Putamen (tissue), 1 donor: ENCODE results near the gene MAP3K8.

ENCODE experiments used
- DNase-seq: peaks from one replicate; pipeline ENCODE4 v3.0.0-alpha.2; 2016; ENCODE audit warnings: low spot score

The MAP3K8 gene

DNA sequence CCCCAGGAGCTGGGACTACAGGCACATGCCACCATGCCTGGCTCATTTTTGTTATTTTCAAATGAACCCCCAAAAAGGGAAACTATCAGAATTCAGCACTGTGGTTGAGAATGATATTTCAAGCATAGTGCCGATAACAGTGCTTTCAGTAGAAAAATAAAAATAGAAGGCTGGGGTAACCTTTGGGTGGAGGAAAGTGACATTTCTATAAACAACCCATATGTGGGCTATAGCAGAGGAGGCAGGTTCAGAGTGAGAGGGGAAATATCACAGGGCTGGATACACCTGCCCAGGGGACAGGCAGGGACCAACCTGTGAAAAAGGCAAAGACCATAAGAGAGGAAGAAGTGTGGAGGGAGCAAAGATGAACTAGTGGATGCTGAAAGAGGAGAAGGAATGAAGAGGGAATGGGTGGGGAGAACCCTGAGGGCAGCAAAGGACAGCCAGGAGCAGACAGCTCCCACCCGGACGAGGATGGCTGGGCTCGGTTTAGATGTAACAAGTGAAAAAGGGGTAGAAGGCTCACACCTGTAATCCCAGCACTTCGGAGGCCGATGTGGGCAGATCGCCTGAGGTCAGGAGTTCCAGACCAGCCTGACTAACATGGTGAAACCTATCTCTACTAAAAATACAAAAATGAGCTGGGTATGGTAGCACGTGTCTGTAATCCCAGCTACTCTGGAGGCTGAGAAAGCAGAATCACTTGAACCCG is 56.5 kb downstream of the MAP3K8 start:
- no peak for DNase-seq

DNA sequence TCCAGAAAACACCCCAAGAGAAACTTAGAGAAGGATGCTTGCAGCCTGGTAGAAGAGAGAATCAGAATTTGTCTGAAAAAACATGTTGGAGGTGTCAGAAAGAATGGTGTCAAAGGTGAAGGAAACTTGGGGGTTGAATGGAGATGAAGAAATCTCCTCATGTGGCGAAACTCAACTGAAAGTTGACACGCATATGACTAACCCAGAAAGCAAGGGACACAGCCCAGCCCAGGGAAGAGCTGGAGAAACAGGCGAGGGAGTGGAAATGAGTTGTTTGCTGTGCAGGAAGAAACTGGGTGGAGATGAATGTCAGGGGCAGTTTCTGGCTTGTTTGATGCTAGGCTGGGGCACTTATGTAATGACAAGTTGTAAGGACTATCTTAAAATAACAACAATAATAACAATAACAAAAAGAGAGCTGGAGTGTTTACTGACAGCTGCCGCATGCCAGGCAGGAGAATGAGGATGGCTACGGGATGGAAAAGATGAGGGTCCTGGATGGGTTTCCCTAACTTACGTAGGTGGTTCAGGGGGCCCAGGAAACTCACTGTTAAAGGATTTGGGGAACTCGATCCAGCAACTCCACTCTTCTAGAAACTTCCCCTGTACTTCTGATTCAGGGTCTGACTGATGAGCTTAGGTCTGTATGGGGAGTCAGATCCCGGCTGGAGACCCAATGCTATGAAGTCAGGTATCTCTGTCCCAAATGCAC is 57.4 kb downstream of the MAP3K8 start:
- no peak for DNase-seq

DNA sequence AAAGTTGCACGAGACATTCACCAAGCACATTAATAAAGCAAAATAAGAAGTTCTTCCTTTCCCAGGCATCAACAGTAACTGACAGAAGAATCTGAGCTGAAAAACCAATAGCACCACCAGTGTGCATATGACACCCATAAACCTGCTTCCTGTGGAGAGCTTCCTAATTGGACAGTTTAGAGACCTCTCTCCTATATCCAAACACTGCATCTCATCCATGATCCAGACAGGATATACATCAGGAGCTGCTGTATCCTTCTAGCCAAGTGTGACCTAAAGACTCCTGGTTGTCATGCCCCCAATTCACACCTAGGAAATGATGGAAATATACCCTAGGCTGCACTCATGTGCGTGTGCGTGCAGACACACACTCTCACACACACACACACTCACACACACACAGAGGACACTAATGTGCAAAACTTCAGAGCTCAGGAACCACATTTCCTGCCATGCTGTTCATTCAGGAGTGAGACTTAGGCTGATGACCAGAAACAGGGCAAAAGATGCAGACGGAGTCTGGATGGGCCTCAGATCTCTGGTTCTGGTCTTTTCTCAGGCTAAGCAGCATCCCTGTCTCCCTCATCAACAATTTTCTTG is 58.0 kb downstream of the MAP3K8 start:
- DNase-seq, result no peak

DNA sequence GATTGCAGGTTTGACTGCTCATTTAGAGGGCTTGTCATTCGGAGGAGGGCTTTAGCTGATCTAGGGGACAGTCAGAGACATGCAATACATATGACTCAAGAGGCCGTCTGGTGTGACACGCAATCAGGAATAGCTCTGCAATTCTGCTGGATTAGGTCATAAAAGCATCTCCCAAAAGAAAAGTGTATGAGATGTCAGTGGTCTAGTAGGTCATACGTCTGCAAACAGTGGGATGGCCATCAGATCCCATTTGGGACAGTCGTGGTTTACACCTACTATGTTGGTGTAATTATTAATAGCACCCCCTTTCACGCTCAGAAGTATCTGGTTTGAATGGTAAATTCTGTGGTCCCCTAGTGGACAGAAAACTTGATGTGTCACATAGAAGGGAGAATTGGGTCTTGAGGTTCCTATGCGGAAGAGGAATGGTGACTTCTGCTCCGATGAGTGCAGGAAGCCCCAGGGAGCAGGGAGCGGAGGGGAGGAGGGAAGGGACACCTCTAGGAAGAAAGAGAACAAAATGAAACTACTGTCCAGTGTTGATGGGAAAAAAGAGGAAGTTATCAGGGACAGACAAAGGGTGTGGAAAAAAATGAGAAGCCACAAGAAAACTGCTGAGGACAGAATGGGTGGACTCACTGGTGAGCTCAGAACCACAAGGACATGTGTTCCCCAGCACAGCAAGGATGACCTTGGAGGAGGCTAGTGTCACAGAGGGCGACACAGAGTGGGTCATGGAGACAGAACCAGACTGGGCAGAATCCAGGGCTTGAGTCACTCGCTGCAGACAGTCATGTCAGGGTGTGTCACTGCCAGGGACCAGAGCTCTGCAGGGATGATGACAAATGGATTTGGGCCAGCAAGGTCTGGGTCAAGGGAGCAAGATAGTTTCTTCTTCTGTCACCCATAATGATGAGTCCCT is 59.9 kb downstream of the MAP3K8 start:
- DNase-seq, result peak; percentile 20

DNA sequence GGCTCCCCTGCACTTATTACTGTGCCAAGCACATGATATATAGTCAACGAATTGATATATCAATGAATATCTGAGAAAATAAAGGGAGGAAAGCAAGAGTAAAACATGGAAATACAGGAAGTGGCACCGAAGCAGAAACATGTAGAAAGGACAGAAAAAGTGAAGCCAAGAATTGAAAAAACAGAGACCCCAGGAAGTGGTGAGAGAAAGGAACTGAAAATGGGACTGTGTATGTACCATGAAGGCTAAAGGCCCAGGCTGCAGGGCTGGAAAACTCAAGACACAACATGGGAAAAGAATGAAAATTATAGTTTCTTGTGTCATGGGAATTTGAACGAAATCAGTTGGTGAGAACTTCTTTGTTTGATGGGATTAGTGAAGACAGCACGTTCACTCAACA is 60.6 kb downstream of the MAP3K8 start:
- no peak for DNase-seq

- no peak for DNase-seq
These were observed 61.7 kb downstream of the MAP3K8 start for GRCh38 chr10:30495687-30496086.

- no peak for DNase-seq
These were observed 65.8 kb downstream of the MAP3K8 start for GRCh38 chr10:30499816-30500215.

DNA sequence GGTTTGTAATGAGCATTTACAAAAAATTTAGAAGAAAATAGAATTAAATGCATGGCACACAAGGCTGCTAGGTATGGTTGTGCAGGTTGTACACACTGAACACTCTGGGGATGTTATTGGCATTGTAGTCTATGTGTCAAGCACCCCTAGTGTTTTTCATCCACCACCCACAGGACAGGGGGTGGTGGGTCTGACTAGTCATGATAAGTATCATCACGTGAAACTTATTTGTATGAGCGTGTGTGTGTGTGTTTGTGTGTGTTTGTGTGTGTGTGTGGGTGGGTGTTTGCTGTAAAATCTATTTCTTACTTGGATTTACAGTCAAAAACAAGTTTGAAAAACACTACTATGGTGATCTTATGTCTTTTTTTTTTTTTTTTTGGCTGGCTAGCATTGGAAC is 66.5 kb downstream of the MAP3K8 start:
- no peak for DNase-seq

GRCh38 chr10:30500963-30501504 is 67.0 kb downstream of the MAP3K8 start:
- no peak for DNase-seq

- no peak for DNase-seq
These were observed 68.5 kb downstream of the MAP3K8 start for GRCh38 chr10:30502266-30503060.

GRCh38 chr10:30503700-30504266 is 69.8 kb downstream of the MAP3K8 start:
- no peak for DNase-seq

GRCh38 chr10:30505543-30506298 is 71.7 kb downstream of the MAP3K8 start:
- peak; percentile 32 for DNase-seq

- DNase-seq, result no peak
These were observed 75.5 kb downstream of the MAP3K8 start for GRCh38 chr10:30509508-30509907.

- no peak for DNase-seq
These were observed 76.4 kb downstream of the MAP3K8 start for GRCh38 chr10:30510184-30510931.

- no peak for DNase-seq
These were observed 77.1 kb downstream of the MAP3K8 start for GRCh38 chr10:30510932-30511700.
